GM15510 (cell line): ENCODE results near the gene PER2.

Experiments used
- POLR2A ChIP-seq: IDR thresholded peaks from 3 replicates; pipeline ENCODE4 v1.6.1; 2011; ENCODE audit warnings: borderline replicate concordance; ENCODE audit not compliant: insufficient read length; ENCODE audit errors: extremely low read depth

The PER2 gene

DNA sequence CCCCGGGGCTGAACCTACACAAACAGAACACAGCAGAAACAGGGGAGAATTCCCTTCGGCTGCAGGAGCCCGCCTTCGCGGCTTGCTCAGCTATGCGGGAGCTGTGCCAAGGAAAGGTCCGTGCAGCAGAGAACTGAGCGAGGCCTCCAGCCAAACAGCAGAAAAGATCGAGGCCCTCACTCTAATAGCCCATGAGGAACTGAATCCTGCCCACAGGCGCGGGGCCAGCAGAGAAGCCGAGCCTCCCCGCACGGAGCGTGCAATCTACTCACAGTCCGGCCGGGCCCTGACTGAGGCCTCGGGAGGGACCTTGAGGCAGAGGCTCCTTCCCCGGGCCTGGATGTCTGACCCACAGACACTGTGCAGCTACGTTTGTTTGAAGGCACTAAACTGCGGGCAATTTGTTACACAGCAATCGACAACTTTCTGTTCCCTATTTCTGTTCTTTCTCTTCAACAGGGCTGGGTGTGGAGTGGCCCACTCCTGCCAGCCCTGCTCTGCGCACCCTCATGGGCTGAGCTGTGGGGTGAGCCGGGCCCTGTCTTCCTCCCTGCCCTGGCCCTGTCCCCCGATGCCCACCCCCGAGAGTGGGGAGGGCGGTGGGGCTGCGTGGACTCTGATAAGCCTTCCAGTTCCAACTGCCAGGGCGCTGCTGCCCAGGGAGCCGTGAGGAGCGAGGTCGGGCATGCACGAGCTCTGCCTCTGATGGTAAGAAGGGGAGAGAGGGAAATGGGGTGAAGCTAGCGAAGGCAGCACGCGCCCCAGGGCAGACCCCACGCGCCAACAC, 62.3 kb downstream of the PER2 start:
- TF ChIP-seq POLR2A: no peak

DNA sequence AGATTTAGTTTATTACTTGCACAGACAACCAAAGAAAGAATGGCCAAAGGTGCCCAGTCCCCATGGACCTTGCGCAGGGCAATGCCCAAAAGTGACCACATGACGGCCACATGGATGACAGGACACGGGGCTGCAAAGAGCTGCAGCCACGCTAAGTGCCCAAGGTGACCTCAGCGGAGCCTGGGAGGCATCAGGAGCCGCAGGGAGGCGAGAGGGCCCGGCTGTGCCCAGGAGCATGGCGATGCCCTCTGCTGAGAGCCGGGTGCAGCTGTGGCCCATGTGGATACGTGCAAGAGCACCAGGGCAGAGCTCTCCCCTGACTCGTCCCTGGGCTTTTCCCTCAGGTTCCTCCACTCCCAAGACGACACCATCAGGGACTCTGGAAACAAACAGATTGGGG, 63.3 kb downstream of the PER2 start:
- TF ChIP-seq POLR2A: no peak

DNA sequence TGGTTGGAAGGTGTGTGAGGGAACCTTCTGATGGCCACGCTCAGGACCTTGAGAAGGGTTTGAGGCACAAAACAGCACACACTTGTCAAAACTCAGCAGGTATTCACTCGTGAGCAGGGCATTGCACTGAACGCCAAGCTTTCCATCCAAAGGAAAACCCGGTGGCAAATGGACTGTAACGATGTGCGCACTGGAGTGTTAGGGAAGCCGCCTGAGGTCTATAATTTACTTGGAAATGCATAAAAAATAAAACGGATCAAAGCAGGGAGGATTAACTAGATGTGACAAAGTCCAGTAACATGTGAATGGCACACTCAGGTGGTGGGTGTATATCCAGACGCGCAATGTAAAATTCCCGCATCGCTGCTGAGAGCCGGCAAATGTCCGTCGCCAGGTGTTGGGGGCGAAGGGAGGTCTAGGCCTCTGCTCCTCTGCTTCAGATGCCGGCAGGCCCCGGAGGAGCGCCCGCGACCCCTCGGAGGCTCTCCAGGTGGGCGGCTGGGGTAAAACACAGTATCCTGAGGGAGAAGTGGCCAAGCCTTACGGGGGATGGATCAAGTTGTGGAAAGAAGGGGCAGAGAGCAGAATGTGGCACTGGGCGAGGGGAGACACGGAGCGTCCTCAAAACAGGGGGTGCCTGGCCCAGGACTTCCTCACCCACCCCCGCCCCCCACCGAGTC, 63.9 kb downstream of the PER2 start:
- TF ChIP-seq POLR2A: no peak

DNA sequence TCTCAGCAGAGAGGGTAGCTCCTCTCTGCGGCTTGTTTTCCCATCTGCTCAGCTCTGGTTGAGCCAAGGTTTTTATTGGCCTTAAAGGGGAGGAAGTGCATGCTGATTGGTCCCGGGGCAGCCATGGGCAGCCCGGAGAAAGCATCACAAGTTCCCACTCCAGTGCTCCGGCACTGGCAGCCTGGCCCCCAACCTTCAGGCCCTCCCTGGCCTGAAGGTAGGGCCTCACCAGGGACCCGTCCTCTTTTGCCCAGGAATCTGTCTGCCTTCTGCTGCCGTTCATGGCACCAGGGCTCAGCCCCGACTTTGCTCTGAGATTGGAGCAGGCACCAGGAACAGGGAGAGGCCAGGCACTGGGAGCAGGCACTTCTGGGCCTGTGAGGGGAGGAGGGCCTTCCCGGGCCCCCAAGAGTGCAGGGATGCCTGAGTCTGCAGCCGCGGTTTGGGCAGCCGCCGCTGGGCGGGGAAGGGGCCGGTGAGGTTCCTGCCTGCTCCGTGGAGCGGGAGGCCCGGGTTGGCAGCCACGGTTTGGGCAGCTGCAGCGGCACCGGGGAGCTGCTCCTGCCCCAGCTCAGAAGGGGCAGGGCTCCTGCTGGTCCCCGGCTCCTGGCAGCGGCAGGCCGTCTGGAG, 67.4 kb downstream of the PER2 start:
- TF ChIP-seq POLR2A: peak; percentile 51

DNA sequence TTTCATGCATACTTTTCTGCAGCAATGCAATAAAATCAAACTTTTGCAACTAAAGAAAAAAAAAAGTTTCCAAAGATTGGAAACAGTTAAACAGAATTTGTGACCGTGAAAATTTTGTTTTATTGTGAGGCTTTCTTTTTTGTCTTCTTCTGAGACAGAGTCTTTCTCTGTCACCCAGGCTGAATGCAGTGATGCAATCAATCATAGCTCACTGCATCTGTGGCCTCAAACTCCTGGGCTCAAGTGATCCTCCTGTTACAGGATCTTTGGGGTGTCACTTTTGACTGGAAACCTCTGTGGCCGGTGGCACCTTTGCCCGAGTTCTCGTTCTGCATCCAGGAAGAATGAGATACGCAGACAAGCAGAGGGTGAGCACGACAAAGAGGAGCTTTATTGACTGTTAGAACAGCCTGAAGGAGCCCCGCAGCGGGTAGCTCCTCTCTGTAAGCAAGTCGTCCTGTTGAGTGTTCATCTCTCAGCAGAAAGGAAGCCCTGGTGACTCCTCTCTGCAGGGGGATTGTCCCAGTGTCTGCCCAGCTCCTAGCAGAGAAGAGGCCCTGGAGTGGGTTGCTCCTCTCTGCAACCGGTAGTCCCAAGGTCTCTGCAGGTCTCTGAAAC, 68.0 kb downstream of the PER2 start:
- TF ChIP-seq POLR2A: no peak

DNA sequence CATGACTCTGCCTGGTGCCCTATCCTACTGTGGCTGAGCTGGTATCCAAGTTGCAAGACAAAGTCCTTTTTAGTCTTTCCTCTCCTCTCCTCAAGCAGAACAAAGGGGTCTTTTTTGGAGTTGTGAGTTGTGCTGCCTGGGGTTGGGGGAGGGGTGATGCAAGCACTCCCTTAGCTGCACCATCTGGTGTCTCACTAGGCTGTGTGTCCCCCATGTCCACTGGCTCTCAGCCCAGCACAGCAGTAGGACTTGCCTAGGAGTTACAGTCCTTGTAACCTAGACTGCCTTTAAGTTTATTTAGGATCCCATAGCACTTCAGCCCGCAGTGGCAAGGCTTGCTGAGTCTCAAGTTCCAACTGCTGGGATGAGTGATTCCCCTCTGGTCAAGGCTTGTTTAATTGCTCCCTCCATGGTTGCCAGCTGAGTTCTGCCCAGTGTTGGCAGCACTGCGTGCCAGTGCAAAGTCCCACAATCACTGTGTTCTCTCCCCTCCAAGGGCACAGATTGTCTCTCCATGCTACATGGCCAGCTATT, 71.7 kb downstream of the PER2 start:
- TF ChIP-seq POLR2A: no peak

DNA sequence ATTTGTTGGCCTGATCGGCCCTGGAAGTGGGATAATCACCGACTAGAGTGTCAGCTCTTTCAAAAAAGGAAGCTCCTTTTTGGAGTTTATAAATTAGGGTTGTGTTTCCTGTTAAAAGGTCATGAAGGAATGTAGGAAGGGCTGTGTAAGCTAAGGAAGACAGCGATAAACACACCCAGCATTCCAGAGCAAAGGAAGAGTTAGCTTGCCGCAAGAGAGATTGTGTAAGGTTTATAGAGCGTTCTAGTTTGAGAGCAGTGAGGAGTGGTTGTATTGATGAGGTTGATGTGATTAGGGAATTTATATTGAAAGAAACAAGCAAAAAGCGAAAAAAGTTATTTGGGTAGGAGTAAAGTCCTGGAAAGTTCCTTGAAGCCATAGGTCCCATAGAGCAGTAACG, 81.4 kb downstream of the PER2 start:
- TF ChIP-seq POLR2A: no peak

DNA sequence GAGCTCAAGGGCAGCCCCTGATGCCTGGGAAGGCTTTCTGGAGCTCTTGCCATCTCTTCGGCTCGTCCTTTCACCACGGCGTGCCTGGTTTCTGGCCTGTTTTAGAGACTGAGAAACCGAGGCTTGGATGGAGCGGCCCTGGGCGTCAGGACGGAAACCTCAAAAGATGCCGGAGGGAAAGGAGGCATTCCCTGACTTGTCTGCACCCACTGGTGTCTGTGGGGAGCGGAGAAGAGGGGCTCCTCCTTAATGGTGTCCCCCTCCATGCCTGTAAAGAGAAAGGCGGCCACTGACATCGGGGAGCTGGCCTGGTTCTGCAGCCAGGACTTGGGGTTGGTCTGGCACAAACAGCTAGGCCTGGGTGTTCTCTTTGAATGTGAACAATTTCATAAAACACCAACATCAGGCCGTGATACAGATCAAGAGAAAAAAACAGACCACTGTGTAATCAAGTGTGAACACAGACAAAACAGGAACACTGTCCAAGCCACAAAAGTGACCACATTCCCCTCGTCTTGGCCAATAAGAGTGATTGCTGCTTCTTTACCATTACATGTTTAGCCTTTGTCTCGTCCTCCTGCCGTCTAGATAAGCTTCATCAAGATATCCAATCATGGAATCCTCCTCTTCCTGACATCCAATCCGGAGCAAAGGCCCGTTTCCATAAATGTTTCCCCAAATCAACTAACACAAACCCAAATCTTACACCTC, 84.3 kb downstream of the PER2 start:
- no peak for TF ChIP-seq POLR2A

DNA sequence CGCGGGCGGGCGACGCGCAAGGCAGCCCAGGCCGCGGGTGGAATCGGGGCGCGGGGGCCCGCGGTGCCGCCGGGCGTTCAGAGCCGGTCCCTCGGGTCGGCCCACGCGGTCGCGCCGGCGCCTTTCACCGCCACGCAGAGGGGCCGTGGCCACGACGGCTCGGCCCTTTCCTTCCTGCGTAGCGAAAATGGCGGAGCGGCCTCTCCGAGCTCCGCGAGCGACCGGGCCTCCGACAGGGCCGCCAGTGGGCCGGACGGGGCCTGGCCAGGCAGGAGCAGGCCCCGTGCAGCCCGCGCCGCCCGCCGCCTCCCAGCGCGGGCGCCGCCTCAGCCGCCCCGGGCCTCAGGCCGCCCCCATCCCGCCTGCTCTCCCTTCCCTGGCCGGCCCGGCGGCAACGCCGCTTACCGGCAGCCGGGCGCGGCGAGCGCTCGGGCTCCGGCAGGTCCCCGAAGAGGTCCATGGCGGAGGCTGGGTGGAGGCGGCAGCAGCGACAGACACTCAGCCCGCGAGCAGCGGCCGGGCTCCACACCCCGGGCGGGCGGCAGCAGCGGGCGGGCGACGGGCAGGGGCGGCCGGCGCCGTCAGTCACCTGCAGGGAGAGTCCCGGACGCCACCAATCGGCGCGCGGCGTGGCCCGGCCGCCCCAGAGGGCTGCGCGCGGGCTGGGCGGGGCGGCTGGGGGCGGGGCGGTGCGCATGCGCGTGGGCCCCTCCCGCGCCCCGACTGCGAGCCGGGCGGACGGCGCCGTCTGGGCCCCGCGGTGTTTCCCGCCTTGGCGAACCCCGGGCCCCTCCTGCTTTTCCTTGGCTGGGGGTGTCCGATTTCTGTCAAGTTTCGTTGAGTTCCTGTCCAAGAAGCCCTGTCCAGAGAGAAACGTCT, 85.1 kb downstream of the PER2 start, which contains the start of gene ILKAP:
TSS of gene ILKAP (minus strand) at position 602 of the 879 bp plus-strand sequence. CDS start at position 460, 142 bp downstream.
- TF ChIP-seq POLR2A: peak; percentile 91

DNA sequence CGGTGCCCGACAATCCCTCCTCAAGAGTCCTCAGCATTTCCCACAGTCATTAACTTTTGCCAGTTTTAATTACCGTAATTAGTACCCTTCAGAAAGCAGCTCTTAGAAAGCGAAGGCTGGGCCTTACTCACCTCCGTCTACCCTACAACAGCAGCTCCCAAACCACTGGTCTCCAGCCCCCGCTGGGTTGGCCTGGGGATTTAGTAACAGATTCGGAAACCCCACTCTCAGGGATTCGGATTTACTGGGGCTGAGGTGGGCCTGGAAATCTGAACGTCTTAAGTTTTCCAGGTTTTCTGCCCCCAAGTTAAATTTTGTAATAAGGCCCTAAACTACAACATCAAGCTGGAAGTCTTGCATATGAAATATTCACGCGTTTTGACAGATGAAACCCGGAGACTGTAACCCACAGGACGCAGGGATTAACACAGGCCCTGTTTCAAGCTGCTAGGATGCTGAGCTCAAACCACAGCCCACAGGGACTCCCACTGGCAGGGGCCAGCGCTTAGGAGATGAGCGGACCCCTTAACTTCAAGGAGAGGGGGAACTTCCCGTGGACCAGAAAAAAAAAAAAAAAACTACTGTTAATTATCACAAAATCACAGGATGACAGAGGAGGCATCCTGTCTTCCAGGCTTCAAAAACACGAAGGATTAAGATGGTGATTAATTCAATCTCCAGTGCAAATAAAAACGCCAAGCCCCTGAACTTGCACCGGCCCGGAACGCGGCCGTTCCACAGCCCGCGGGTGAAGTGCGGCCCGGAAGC, 85.9 kb downstream of the PER2 start:
- TF ChIP-seq POLR2A: no peak
